Measurements from ENCODE around the gene RHBDF1.

RHBDF1 gene, protein sequence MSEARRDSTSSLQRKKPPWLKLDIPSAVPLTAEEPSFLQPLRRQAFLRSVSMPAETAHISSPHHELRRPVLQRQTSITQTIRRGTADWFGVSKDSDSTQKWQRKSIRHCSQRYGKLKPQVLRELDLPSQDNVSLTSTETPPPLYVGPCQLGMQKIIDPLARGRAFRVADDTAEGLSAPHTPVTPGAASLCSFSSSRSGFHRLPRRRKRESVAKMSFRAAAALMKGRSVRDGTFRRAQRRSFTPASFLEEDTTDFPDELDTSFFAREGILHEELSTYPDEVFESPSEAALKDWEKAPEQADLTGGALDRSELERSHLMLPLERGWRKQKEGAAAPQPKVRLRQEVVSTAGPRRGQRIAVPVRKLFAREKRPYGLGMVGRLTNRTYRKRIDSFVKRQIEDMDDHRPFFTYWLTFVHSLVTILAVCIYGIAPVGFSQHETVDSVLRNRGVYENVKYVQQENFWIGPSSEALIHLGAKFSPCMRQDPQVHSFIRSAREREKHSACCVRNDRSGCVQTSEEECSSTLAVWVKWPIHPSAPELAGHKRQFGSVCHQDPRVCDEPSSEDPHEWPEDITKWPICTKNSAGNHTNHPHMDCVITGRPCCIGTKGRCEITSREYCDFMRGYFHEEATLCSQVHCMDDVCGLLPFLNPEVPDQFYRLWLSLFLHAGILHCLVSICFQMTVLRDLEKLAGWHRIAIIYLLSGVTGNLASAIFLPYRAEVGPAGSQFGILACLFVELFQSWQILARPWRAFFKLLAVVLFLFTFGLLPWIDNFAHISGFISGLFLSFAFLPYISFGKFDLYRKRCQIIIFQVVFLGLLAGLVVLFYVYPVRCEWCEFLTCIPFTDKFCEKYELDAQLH

GRCh38 chr16:72561-73548 lies at the start of gene RHBDF1:
TSS of gene RHBDF1 (minus strand) at chr16:72631. CDS start at chr16:65015, 7,616 bp downstream.
- peak; percentile 51 for DNase-seq

GRCh38 chr16:120756-121155 lies 48.3 kb upstream of the RHBDF1 start:
- DNase-seq = no peak

DNA sequence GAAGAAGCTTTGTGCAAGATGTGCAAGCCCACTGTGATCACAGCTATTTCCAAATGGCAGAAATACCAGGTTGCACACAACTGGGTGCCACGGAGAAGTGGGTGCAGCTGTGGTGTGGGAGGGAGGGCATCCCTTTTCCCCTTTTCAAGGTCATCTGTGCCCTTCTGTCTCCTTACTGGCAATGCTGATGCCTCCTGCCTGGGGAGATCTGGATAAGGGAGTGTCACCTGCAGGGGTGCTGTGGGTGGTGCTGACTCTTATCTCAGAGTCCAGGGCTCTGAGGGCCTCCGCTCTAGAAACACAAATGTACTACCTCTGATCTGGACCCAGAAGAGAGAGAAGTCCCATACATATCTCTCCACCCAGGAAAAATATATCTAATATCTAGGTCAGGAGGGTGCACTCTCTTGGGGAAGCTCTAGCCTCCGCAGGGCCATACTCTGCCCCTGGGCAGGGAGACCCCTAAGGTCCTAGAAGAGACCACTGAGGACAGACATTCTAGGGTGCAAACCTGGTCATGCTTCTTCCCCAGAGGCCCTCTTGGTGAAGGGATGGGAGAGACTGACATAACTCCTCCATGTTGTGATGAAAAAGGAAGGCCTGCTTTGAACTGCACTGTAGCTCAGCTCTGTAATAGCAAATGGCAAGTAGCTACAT lies 47.5 kb upstream of the RHBDF1 start:
- DNase-seq = no peak

GRCh38 chr16:119295-119694 lies 46.9 kb upstream of the RHBDF1 start:
- no peak for DNase-seq

- no peak for DNase-seq
Observed at GRCh38 chr16:118857-119256, 46.4 kb upstream of the RHBDF1 start.

DNA sequence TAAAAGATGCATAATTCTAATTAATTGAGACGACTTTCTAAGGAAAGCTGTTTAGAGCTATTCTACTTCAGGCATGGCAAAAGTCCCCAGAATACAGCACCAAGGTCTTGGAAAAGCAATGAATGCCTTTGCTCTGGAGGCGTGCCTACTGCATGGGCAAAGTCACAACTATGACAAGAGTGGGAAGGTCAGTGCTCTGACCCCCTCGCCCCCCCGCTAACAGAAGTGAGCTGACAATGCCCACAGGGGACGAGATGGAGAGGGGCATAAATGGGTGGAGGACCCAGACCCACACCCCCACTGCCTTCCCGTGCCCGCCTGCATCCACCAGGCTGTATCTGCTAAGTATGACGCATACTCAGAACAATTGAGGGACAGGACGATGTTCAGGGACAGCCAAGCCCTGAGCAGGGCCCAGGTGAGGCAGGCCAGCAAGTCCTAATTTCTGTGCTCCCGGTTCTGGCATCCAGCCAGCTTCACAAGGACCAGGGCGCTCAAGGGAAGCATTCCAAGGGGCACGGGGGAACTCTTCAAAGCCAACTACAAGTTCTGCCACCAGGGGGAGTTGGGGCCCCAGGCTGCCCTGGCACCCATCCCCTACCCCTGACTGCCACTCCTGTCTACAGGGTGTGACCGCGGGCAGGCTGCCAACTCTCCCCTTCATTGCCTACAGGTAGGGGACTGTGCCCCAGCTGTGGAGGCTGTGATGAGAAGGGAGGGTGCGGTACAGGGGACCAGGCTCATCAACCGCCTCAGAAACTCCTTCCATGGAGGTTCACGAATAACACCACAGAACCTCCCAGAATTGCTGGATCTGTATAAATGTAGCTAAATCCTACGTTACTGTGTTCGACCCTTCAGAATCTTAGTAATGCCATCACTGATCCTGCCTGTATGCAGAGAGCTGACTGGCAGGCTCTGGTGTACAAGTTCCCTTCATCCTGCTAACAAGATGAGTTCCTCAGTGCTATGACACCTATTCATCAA lies 45.2 kb upstream of the RHBDF1 start:
- peak; percentile 88 for DNase-seq

GRCh38 chr16:116015-116414 lies 43.6 kb upstream of the RHBDF1 start:
- DNase-seq = no peak

- no peak for DNase-seq
Observed at GRCh38 chr16:114327-114726, 41.9 kb upstream of the RHBDF1 start.

DNA sequence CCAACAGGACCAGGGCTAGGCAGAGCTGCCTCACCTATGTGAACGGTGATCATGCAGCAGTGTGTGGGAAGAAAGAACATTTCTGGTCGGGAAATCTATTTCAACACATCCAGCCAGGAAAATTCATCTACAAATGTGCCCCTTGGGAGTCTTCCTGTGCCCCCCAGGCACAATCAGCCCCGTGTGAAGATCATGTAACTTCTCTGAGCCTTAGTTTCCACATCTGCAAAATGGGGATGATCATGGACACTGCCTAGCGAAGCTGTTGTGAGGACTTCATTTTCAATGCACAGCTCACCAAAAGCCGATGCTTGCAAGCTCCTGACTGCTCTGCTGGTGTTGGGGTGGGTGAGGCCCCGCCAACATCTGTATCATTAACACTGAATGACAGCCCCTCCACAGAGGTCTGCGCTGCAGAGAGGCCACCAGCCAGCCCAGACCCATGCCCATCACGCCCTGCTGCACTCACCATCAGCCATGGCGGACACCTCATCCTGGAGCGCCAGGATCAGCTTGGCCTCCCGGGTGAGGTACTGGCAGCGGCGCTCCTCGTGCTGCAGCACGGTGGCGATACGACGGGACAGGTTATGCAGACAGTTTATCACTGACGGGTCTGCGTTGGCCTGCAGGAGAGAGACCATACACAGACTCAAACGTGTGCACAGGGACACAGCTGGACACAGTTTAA lies 39.9 kb upstream of the RHBDF1 start:
- no peak for DNase-seq

- peak; percentile 82 for DNase-seq
Observed at GRCh38 chr16:106623-107324, 34.3 kb upstream of the RHBDF1 start.

DNA sequence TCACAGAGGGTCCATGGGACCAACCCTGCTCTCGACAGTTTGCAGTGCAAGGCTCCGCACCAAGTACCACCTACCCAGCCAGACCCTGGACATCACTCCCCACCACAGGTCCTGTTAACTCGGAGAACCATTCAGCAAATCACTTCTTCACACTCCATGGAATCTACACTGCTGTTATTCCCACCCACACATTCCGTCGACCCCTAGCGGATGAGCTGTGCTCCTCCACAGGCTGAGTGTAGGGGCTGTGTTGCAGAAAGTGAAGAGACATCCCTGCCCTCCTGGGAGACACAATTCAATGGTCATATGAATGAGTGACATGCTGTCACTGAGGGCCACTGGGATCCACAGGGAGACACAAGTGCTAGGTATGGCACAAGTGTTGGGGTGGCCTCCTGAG lies 33.1 kb upstream of the RHBDF1 start:
- no peak for DNase-seq

- DNase-seq = no peak
Observed at GRCh38 chr16:104928-105327, 32.5 kb upstream of the RHBDF1 start.

DNA sequence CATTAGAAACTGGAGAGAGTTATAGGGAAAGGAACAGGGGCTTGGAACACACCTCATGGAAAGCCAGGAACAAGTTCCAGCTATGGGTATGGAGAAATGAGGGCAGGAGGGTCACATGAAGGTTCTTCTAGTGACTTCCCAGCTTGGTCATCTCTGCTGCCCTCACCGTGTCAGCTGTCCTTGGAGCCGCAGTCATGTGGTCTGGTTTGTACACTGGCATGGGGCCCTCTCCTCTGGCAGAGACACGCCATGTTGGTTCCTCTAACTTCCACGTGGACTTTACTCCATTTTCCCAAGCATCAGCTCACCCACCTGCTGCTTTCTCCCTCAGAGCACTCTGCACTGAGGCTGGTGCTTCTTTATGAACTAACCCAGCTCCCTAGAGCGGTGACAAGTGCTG lies 31.9 kb upstream of the RHBDF1 start:
- no peak for DNase-seq

DNA sequence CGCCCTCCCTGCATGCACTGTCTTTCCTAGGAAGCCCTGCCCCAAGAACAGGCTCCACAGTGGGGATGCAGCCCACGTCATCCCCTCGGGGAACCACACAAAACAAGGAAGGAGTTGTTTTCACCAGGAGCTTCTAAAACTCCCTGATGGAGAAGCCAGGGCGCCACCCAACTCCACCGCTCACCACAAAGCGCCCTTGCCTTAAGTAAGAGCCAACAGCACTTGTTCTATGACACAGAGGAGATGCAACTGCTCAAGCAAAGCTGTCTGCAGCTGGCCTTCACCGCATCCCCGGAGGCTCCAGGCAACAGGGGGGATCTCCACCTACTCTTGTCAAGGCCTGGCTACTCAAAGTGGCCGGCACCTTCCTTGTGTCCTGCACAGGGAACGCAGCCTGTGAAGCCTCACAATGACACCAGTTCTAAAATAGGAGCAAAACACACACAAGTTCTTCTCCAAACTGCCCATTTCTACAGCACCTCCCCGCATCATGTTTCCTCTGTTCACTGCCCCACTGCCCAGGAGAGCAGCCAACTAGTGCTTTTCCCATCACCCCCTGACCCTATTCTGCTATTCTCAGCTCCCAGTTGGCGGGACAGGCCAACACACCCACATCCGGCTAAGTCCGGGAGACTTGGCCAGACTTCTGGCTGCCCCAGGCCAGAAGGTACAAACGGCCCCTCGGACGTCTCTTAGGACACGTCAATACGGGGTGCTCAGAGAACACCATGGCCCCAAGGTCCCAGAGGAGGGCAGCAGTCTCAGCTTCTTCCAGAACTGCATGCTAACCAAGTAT lies 29.8 kb upstream of the RHBDF1 start:
- no peak for DNase-seq

- DNase-seq = no peak
Observed at GRCh38 chr16:101586-101985, 29.2 kb upstream of the RHBDF1 start.

DNA sequence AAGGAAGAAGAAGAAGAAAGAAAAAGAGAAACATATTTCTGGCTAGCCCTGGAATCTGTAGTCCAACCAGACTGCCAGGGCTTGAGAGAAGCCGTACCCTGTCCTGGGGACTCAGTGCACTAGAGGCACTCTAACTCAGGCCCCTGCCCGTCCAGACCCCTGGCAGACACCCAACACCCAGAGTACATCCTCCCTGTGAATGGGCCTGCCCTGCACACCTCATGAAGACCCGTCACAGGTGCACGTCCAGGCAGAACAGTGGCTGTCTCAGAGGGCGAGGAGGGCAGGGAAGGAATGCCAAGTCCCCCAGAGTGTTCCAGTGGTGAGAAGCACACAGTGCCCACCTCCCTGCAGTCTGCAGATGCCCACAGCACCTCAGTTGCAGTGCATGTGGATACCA lies 28.6 kb upstream of the RHBDF1 start:
- no peak for DNase-seq

- no peak for DNase-seq
Observed at GRCh38 chr16:97822-98221, 25.4 kb upstream of the RHBDF1 start.

DNA sequence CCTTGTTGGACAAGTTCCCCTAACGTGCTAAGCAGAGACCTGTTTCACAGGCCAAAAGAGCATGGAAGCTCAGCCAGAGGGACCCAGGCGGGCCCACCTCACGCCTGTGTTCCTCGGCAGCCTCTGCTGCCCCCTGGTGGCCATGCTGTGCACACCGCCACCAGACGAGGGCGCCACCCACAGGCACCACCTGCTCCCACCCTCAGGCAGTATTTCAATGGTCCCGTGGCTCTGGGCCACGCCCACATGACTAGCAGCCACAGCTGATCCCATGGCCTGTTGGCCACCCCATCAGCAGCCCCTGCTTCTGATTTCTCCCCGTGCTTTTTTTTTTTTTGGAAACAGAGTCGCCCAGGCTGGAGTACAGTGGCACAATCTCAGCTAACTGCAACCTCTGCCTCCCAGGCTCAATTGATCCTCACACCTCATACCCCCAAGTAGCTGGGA lies 24.5 kb upstream of the RHBDF1 start:
- peak; percentile 93 for DNase-seq

GRCh38 chr16:94918-95265 lies 22.5 kb upstream of the RHBDF1 start:
- DNase-seq = no peak

All from RPMI8226 (cell line).